DND-41 (cell line): ENCODE results near the gene SLC39A11.

Experiments
- EZH2 ChIP-seq: IDR thresholded peaks from 3 replicates; pipeline ENCODE4 v1.6.1; 2012; ENCODE audit warnings: borderline replicate concordance, low read depth, mild to moderate bottlenecking, moderate library complexity, low read length, inconsistent platforms; ENCODE audit not compliant: severe bottlenecking
- TF ChIP-seq, protein P1 (sequence below): IDR thresholded peaks from 2 replicates; pipeline ENCODE4 v1.5.1; 2012; ENCODE audit warnings: borderline replicate concordance, low read length, moderate library complexity, mild to moderate bottlenecking; ENCODE audit not compliant: poor library complexity, severe bottlenecking; ENCODE audit errors: extremely low read depth

DNA sequence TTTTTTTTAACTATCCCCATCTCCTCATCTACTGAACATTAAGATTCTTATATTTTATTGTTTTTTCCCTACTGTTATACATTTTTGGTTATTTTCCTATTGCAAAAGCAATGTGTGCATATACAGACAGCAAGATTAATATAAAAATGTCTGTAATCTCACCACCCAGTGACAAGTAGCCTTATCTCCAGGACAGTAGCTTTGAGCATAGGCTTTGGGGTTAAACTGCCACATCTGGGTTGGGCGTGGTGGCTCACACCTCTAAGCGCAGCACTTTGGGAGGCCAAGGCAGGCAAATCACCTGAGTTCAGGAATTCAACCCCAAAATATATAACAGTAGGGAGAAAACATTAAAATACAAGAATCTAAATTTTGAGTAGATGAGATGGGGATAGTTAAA, 44.9 kb upstream of the SLC39A11 start:
- TF ChIP-seq, protein P1, sequence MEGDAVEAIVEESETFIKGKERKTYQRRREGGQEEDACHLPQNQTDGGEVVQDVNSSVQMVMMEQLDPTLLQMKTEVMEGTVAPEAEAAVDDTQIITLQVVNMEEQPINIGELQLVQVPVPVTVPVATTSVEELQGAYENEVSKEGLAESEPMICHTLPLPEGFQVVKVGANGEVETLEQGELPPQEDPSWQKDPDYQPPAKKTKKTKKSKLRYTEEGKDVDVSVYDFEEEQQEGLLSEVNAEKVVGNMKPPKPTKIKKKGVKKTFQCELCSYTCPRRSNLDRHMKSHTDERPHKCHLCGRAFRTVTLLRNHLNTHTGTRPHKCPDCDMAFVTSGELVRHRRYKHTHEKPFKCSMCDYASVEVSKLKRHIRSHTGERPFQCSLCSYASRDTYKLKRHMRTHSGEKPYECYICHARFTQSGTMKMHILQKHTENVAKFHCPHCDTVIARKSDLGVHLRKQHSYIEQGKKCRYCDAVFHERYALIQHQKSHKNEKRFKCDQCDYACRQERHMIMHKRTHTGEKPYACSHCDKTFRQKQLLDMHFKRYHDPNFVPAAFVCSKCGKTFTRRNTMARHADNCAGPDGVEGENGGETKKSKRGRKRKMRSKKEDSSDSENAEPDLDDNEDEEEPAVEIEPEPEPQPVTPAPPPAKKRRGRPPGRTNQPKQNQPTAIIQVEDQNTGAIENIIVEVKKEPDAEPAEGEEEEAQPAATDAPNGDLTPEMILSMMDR = no peak
- no peak for TF ChIP-seq EZH2
